GM12878 (cell line): Measurements from ENCODE around the gene SCARB1.

Experiments used
- BCL11A ChIP-seq: IDR thresholded peaks from 2 replicates; pipeline ENCODE4 v1.6.1; 2011; ENCODE audit warnings: low read depth, low read length
- BHLHE40 ChIP-seq, 2 experiments: fragments of 450-650 bp in 1 of 2; IDR thresholded peaks; 2 replicates each; pipeline ENCODE4 v1.6.1; 2011 to 2017; ENCODE audit warnings: low read depth in 2 of 2, borderline replicate concordance in 1 of 2, improper control_type of control experiment in 1 of 2, low read length in 1 of 2, mild to moderate bottlenecking in 1 of 2
- CBFB ChIP-seq: IDR thresholded peaks from 2 replicates; pipeline ENCODE4 v1.6.1; 2016; ENCODE audit warnings: antibody characterized with exemption, low read depth
- EZH2 ChIP-seq: IDR thresholded peaks from 2 replicates; pipeline ENCODE4 v1.6.1; 2012; ENCODE audit warnings: low read depth, mild to moderate bottlenecking, control low read depth, inconsistent platforms, low read length, borderline replicate concordance; ENCODE audit not compliant: control insufficient read depth
- MXI1 ChIP-seq: fragments of 150-350 bp; IDR thresholded peaks from 2 replicates; pipeline ENCODE4 v1.6.1; 2011; ENCODE audit warnings: low read depth, mild to moderate bottlenecking, inconsistent platforms, low read length, improper control_type of control experiment
- POLR2A ChIP-seq: IDR thresholded peaks from 2 replicates; pipeline ENCODE4 v1.6.1; 2011; ENCODE audit warnings: low read depth, mild to moderate bottlenecking, low read length
- SPI1 ChIP-seq: IDR thresholded peaks from 2 replicates; pipeline ENCODE4 v1.6.1; 2011; ENCODE audit warnings: low read depth, mild to moderate bottlenecking, low read length, moderate library complexity, borderline replicate concordance; ENCODE audit not compliant: insufficient read depth
- TF ChIP-seq, protein P1 (sequence below), 3 experiments: IDR thresholded peaks in 2 of 3; conservative IDR thresholded peaks in 1 of 3; 2 replicates each; pipeline ENCODE4 v1.5.1; 2011; ENCODE audit warnings: low read depth in 3 of 3, low read length in 3 of 3, mild to moderate bottlenecking in 3 of 3, control low read depth in 2 of 3, moderate library complexity in 2 of 3, inconsistent platforms in 1 of 3, mixed read lengths in 1 of 3; ENCODE audit not compliant: control insufficient read depth in 2 of 3, insufficient read depth in 1 of 3; ENCODE audit errors: extremely low read depth in 1 of 3
- TF ChIP-seq, protein P2 (sequence below): IDR thresholded peaks from 2 replicates; pipeline ENCODE4 v1.6.1; 2011; ENCODE audit warnings: low read depth, low read length, improper control_type of control experiment, borderline replicate concordance

DNA sequence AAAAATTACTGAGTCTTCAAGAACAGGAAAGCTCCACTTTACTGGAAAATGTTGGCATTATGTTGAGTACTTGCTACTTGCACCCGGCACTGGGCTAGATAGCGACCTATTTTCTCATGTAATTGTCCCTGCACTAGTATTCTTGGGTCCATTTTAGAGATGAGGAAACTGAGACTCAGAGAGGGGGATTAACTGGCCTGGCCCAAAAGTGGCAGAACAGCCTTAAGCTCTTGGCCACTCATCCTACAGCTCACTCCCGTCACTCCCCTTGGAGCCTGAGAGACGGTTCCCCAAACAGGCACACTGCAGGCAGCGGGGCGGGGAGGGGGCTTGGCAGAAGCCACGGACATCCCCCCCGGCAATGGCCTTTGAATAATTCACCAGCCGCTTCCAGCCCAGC, 113.9 kb downstream of the SCARB1 start:
- TF ChIP-seq, protein P1, sequence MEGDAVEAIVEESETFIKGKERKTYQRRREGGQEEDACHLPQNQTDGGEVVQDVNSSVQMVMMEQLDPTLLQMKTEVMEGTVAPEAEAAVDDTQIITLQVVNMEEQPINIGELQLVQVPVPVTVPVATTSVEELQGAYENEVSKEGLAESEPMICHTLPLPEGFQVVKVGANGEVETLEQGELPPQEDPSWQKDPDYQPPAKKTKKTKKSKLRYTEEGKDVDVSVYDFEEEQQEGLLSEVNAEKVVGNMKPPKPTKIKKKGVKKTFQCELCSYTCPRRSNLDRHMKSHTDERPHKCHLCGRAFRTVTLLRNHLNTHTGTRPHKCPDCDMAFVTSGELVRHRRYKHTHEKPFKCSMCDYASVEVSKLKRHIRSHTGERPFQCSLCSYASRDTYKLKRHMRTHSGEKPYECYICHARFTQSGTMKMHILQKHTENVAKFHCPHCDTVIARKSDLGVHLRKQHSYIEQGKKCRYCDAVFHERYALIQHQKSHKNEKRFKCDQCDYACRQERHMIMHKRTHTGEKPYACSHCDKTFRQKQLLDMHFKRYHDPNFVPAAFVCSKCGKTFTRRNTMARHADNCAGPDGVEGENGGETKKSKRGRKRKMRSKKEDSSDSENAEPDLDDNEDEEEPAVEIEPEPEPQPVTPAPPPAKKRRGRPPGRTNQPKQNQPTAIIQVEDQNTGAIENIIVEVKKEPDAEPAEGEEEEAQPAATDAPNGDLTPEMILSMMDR (IDR thresholded peaks at IDR 0.05 in 2 of 3, conservative IDR thresholded peaks at IDR 0.05 in 1 of 3; ENCODE audit: control insufficient read depth in 2 of 3, extremely low read depth in 1 of 3, insufficient read depth in 1 of 3, low read depth in 3 of 3, low read length in 3 of 3): no peak
- TF ChIP-seq BHLHE40 (IDR thresholded peaks at IDR 0.05; ENCODE audit: borderline replicate concordance in 1 of 2, low read depth in 2 of 2, low read length in 1 of 2) (no peak), SPI1 (no peak), CBFB (no peak), BCL11A (no peak), MXI1 (no peak), EZH2 (no peak), POLR2A (no peak)
- TF ChIP-seq, protein P2, sequence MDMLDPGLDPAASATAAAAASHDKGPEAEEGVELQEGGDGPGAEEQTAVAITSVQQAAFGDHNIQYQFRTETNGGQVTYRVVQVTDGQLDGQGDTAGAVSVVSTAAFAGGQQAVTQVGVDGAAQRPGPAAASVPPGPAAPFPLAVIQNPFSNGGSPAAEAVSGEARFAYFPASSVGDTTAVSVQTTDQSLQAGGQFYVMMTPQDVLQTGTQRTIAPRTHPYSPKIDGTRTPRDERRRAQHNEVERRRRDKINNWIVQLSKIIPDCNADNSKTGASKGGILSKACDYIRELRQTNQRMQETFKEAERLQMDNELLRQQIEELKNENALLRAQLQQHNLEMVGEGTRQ: no peak
